ACHN (cell line): ENCODE data around the gene BORCS5.
A peak's percentile ranks its signal among the peaks of the same experiment; 100 is the strongest.
"Not testable (repeated sequence)": the region's sequence is repeated elsewhere in the genome, so short reads cannot be mapped to it uniquely, and the experiment has no call there.

Experiments
- DNase-seq: peaks from one replicate; pipeline ENCODE4 v3.0.0-alpha.2; 2015
- in situ Hi-C: cut with HindIII; loops from 2 replicates; pipeline ENCODE4 v1.10.0; 2017; ENCODE audit warnings: low sequenced_read_pairs, low pct_ligation_motif_present, low pct_unique_long_range_greater_than_20kb

The BORCS5 gene

DNA sequence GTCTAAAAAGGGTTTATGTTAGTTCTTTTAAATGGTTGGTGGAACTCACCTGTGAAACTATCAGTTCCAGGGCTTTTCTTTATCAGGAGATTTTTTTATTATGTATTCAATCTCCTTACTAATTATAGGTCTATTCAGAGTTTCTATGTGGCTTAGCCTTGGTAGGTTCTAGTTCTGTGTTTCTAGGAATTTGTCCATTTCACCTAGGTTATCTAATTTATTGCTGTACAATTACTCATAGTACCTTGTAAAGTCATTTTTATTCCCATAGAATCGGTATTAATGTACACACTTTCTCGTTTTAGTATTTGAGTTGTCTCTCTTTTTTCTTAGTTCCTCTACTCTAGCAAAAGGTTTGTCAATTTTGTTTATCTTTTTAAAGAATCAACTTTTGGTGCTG is 59.0 kb downstream of the BORCS5 start:
- in situ Hi-C loops: no loop called here
- no peak for DNase-seq

- in situ Hi-C loops, DNase-seq: not testable (repeated sequence)
These were observed 62.3 kb downstream of the BORCS5 start for GRCh38 chr12:12419165-12419564.

DNA sequence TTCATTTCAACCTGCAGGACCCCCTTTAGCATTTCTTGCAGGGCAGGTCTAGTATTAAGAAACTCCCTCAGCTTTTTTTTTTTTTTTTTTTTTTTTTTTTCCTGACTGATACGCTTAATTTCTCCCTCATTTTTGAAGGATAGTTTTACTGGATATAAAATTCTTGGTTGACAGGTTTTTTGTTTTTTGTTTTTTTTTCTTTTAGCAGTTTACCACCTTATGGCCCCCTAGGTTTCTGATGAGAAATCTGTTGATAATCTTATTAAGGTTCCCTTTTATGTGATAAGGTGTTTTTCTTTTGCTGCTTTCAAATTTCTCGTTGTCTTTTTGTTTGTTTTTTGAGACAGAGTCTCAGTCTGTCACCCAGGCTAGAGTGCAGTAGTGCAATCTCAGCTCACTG is 66.5 kb downstream of the BORCS5 start:
- DNase-seq: no peak
- in situ Hi-C loops: no loop called here

DNA sequence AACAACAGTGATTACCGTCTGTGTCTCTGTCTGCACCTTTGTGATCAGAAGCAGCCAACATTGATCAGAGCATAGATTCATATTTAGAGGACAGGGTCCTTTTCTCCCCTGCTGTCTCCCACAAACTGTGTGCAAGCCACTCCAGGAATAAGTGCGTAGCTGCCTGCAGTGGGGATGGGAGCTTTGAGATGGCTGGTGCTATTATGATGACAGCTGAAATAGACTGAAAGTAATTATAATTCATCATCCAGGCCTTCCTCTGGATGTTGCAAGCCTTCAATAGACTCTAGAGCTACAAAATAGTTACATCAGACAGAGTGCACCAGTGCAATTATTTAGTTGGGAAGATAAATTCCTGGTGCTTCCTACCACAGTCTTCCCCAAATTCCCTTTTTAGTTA is 68.1 kb downstream of the BORCS5 start:
- no peak for DNase-seq
- in situ Hi-C loops: no loop called here

GRCh38 chr12:12425616-12426015 is 68.7 kb downstream of the BORCS5 start:
- in situ Hi-C loops: no loop called here
- DNase-seq: no peak

DNA sequence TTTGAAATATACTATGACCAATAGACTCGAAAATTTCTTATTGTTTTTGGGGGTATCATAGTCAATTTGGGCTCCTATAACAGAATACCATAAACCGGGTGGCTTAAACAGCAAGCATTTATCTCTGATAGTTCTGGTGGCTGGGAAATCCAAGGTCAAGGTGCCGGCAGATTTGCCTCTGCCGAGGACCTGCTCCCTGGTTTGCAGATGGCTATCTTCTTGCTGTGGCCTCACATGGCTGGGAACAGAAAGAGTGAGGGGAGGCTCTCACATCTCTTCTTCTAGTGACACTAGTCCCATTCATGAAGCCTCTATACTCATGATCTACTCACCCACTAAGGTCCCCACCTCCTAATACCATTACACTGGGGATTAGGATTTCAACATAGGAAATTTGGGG is 70.7 kb downstream of the BORCS5 start:
- in situ Hi-C loops: no loop called here
- DNase-seq: no peak

DNA sequence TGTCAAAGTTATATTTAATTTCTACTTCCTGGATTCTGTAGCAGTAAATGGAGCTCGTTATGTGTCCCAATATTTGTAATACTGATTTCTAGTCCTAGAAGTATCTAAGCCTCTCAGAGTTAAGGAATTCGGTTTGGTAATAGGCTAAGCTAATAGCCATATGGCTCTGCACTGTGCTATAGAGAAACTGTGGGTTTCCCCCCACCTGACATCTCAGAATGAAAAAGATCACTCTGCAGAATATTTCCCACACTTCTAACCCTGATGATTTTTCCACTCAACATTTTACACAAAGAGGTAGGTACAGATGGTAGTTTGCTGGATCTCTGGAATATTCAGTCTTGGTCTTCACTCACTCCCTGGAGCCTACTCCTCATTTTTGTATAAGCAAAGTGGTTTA is 71.2 kb downstream of the BORCS5 start:
- no peak for DNase-seq
- in situ Hi-C loops: no loop called here

GRCh38 chr12:12428961-12429657 is 72.2 kb downstream of the BORCS5 start:
- peak; percentile 19 for DNase-seq
- in situ Hi-C loops: no loop called here

GRCh38 chr12:12432364-12432763 is 75.5 kb downstream of the BORCS5 start:
- in situ Hi-C loops: no loop called here
- DNase-seq: no peak

- DNase-seq: no peak
- in situ Hi-C loops: no loop called here
These were observed 76.4 kb downstream of the BORCS5 start for GRCh38 chr12:12433203-12433731.

DNA sequence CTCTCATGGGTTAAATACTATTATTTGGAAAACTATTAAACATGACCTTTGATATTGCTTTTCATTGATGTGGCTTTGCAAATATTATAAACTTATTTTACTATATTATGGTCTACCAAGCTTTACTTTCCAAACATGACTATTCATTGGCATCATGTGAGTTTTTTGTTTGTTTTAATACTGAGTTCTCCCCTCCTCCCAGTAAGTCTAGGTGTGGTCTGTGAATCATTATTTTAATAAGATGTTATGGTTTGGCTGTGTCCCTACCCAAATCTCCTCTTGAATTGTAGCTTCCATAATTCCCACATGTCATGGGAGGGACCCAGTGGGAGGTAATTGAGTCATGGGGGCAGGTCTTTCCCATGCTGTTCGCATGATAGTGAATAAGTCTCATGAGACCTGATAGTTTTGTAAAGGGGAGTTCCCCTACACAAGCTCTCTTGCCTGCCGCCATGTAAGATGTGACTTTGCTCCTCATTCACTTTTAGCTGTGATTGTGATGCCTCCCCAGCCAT is 80.0 kb downstream of the BORCS5 start:
- in situ Hi-C loops: no loop called here
- DNase-seq: no peak

DNA sequence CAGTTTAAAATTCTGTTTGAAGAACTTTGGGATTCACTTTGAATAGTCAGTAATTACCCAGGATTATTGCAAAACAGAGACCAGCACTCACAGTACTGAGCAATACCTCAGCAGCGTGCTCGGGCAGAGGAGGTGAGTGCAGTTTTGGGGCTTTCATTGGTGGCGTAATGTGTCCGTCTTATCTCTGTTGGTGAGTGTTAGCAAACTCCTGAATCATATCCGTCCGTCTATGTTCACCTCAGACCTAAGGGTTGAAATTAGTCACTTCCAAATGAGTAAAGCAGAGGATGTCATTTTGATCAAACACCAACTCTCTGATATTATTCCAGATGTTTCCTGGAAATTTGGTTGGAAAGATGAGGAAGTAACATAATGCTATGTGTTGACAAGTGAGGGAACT is 82.8 kb downstream of the BORCS5 start:
- in situ Hi-C loops: no loop called here
- DNase-seq: no peak

DNA sequence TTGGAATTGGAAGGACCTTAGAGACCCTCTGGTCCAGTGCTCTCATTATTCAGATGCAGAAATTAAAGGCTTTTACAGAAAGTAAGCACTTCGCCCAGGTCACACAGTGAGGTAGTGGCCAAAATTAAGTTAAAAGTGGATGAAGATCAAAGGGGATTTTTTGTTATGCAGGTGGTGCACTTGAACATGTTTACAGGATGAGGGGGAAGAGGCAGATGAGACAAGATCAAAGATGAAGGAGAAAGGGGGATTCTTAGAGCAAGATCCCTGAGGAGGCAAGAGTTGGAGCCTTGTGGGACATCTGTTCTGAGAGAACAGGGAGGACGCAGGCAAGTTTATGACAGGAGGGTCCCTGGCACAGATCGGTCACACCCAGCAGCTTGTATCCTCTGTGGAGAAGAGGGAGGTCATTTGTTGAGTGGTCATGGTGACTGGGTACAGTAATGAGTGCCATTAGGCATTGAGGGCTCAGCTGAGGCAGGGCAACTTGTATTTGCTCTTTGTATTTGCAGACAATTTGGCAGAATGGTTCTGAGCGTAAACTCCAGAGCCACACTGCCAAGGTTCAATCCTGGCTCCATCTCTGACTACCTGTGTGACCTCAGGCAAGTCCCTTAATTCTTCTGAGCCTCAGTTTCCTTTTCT is 84.0 kb downstream of the BORCS5 start:
- no peak for DNase-seq
- in situ Hi-C loops: no loop called here

- no peak for DNase-seq
- in situ Hi-C loops: no loop called here
These were observed 84.5 kb downstream of the BORCS5 start for GRCh38 chr12:12441429-12441807.

- no peak for DNase-seq
- in situ Hi-C loops: no loop called here
These were observed 85.1 kb downstream of the BORCS5 start for GRCh38 chr12:12441843-12442461.

DNA sequence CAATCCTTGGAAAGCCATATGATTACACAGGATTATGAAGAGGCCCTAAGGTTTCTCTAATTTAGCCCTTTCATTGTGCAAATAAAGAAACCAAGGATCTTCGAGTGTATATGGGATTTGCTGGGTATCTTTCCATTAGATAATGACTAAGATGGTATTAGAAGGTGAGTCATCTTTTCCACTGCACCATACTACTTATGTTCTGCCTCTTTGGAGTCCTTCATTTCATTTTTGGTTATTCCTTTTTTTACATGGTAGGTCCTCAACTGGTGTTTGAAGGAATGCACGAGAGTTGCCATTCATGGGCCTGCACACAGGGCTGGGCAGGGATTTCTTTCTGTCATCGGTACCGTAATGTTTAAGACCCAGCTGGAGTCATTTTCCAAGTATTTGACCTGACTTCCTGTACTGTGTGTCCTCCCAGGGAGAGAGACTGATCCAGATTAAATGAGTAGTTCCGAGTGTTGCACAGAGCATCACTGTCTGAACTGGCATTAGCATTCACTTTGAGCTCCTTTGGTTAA is 85.7 kb downstream of the BORCS5 start:
- in situ Hi-C loops: no loop called here
- DNase-seq: no peak

DNA sequence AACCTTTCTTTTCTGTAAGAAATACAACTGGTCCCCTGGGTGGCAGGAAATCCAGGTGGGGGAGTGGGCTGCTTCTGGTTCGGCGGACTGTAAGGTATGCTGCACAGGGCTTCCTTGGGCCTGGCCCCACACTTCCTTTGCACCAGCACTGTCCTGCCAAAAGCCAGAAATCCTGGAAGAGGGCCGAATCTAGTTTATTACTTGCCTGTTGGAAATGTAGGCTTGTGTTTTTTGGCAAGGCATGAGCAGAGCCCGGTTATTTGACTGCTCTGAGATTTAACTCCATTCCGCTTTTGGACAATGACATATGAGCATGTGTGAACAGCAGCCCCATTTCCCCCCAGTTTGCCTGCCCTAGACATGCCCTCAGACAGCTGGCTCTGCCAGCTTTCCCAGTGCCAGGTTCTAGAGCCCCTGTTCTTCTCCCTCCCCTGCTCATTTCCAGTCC is 86.6 kb downstream of the BORCS5 start:
- DNase-seq: no peak
- in situ Hi-C loops: no loop called here

- in situ Hi-C loops: no loop called here
- DNase-seq: no peak
These were observed 88.4 kb downstream of the BORCS5 start for GRCh38 chr12:12445165-12445881.

DNA sequence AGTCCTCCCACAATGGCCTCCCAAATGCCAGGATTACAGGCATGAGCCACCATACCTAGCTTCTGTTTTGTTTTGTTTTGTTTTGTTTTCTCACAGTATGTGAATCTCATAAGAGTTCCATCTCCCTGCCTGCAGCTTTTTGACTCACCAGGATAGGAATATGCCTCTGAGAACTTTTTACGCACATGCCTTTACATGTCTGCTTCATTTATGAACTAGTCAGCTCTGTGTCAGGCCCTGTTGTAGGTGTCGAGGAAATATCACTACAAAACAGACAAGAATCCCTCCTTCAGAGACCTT is 89.0 kb downstream of the BORCS5 start:
- DNase-seq: no peak
- in situ Hi-C loops: no loop called here
